Measurements from ENCODE around the gene TTC39B. TPM values are rescaled to one million over a fixed set of nuclear protein-coding genes. Genes with fewer than 3 reads are reported as not detected.
A peak's percentile ranks its signal among the peaks of the same experiment; 100 is the strongest.

The TTC39B gene
- total RNA-seq, 1 experiment from 2014 or later, result 8.0 TPM

- no peak for DNase-seq (ENCODE audit: low read depth, low spot score)
- in situ Hi-C loops (cut with HindIII; ENCODE audit: low pct_unique_long_range_greater_than_20kb, low sequenced_read_pairs), result no loop called here
Observed at GRCh38 chr9:15308511-15308910, 1.5 kb upstream of the TTC39B start.

DNA sequence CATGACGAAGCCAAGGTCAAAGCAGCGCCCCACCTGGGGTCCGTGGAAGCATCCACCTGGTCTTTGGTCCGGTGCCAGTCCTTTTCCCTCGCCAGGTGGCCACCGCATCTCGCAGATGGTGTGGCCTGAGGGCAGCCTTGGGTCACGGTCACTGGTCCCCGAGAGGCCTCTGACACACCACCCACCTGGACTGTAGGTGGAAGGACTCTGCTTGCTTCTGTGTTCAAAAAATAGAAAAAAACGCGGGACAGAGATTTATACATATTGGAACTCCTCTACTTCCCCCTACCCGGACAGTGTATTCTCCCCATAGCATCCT is 466 bp upstream of the TTC39B start:
- in situ Hi-C loops (cut with HindIII; ENCODE audit: low pct_unique_long_range_greater_than_20kb, low sequenced_read_pairs), result no loop called here
- DNase-seq (ENCODE audit: low read depth, low spot score), result no peak

DNA sequence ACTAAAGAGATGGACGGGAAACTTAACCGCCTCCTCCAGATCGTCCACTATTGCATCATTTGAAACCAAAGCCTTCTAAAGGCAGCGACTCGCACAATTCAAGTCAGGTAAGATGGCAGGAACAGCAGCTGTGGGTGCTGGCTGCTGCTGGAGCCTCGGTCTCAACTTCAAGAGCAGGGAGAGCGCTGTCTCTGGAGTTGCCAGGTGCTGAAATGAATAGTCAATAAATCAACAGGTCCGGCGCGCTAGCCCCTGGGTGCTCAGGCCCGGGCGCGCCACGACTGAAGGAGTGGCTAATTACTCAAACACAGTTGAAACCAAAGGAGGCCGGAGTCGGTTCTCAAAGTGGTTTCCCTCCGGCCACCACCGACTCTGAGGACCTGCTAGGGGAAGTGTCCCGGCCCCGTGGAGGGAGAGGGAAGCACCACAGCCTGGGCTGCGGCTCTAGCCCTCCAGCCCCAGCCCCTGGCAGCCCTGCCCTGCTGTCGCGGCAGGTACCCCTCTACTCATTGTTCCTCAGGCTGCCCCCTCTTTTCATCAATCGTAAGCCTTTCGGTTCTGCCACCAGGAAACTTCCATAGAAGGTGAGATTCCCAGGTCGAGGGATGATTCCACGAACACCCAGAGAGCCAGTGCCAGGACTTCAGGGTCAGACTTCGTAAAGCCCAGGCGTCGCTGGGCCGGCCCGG is 804 bp downstream of the TTC39B start:
- in situ Hi-C loops (cut with HindIII; ENCODE audit: low pct_unique_long_range_greater_than_20kb, low sequenced_read_pairs), result no loop called here
- DNase-seq (ENCODE audit: low read depth, low spot score), result peak; percentile 10

DNA sequence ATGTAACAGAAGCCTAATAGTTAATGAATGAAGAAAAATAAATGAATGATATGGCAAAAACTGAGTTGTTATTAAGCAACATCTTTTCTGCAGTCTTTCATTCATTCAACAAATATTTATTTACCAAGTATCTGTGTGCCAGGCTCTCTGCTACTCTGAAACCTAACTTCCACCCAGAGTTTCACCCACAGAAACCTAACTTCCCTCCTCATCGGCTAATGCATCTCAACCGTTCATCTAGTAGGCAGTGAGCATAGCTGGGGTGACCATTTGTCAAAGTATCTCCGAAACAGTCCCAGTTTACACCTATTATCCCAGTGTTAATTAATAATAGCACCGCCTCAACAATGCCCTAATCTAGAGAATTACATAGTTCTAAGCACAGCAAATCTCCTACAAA is 1.5 kb downstream of the TTC39B start:
- in situ Hi-C loops (cut with HindIII; ENCODE audit: low pct_unique_long_range_greater_than_20kb, low sequenced_read_pairs), result no loop called here

GRCh38 chr9:15304632-15305031 is 2.4 kb downstream of the TTC39B start:
- in situ Hi-C loops (cut with HindIII; ENCODE audit: low pct_unique_long_range_greater_than_20kb, low sequenced_read_pairs), result no loop called here
- peak; percentile 21 for DNase-seq (ENCODE audit: low read depth, low spot score)

More for the DNA sequence above, 1.5 kb downstream of the TTC39B start:
- no peak for DNase-seq (ENCODE audit: low read depth, low spot score)

GRCh38 chr9:15300218-15300617 is 6.8 kb downstream of the TTC39B start:
- no peak for DNase-seq (ENCODE audit: low read depth, low spot score)
- in situ Hi-C loops (cut with HindIII; ENCODE audit: low pct_unique_long_range_greater_than_20kb, low sequenced_read_pairs), result no loop called here

DNA sequence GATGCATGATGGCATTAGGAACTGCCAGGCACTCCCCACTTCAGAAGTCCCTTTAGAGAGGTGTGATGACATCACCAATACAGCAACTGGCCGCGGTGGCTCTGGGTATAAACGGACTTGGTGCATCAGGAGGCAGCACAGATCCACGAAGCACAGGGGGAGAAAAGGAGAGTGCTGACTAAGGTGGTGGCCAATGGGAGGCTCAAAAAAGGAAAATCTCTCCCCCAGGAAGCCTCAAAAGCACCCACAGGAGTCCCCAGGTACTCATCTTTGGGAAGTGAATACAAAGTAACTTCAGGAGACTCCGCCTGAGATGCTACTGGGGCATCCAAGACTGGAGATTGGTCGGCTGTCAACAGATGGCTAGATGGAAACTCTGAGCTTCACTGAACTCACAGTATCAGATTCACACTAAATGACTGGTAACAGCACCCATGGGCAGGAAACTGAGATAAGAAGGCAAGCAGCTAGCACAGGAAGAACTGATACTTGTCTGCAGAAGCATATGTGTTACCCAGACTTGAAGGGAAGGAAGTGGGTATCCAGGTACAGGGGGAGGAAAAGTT is 7.6 kb downstream of the TTC39B start:
- in situ Hi-C loops (cut with HindIII; ENCODE audit: low pct_unique_long_range_greater_than_20kb, low sequenced_read_pairs), result no loop called here
- no peak for DNase-seq (ENCODE audit: low read depth, low spot score)

DNA sequence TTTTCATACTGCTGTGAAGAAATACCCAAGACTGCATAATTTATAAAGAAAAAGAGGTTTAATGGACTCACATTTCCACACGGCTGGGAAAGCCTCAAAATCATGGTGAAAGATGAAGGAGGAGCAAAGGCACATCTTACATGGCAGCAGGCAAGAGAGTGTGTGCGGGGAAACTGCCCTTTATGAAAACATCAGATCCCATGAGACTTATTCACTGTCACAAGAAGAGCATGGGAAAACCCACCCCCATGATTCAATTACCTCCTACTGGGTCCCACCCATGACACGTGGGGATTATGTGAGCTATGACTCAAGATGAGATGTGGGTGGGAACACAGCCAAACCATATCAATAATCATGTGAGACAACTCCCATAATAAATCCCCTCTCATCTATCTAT is 8.7 kb downstream of the TTC39B start:
- in situ Hi-C loops (cut with HindIII; ENCODE audit: low pct_unique_long_range_greater_than_20kb, low sequenced_read_pairs), result no loop called here
- DNase-seq (ENCODE audit: low read depth, low spot score), result peak; percentile 24

DNA sequence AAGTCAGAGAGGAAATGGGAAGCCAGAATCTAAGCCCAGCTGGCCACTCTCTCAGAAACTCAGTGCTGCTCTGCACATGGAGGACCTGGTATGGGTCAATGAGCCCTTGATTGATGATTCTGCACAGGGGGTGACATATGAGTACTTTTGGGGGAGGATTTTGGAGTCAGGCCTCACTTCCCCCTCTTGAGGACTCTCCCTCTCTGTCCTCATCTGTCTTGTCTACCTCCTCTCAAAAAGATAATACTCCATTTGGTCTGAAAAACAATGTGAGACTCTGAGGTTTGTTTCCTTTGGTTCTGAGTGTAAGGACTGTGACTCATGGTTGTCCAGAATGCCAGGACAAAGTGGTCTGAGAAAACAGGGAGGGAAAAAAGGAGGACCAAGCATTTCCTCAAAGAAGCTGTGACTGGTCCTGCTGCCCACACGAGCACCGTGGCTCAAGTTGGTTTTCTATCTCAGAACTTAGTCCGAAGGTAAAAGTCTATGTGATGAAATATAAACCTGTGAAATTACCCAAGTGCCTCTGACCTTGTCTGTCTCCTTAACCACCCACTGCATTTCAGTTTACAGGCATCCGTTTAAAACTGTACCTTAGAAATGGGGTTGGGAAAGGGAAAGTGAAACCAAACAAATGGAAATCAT is 11.1 kb downstream of the TTC39B start:
- peak; percentile 38 for DNase-seq (ENCODE audit: low read depth, low spot score)
- in situ Hi-C loops (cut with HindIII; ENCODE audit: low pct_unique_long_range_greater_than_20kb, low sequenced_read_pairs), result no loop called here

DNA sequence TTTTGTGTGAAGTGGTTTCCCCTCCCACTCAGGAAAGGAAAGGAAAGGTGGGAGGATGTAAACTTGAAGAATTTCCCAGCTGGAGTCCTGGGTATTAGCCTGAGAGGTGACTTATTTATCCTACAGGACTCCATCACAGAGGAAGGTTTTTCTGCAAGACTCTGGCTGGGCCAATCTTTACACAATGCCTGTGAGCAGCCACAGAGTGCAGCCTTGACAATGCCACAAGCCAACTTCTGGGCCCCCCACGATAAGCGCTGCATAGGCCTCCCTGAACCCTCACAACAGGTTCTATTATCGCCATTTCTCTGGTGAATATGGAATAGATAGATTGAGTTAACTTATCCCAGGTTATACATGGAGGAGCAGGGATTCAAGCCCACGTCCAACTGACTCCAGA is 12.4 kb downstream of the TTC39B start:
- in situ Hi-C loops (cut with HindIII; ENCODE audit: low pct_unique_long_range_greater_than_20kb, low sequenced_read_pairs), result no loop called here

GRCh38 chr9:15293804-15294316 is 13.2 kb downstream of the TTC39B start:
- in situ Hi-C loops (cut with HindIII; ENCODE audit: low pct_unique_long_range_greater_than_20kb, low sequenced_read_pairs), result no loop called here
- DNase-seq (ENCODE audit: low read depth, low spot score), result no peak

More for the DNA sequence above, 12.4 kb downstream of the TTC39B start:
- DNase-seq (ENCODE audit: low read depth, low spot score), result no peak

DNA sequence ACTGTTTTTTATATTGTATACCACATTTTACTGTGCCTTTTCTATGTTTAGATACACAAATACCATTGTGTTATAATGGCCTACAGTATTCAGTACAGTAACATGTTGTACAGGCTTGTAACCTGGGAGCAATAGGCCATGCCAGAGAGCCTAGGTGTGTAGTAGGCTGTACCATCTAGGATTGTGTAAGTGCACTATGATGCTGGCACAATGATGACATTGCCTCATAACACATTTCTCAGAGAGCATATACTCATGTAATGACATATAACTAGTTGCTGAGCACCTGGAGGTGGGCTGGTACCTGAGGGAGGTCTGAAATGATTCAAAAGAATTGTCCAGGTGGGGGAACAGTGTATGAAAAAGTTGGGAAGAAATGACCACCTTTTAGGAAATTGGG is 13.9 kb downstream of the TTC39B start:
- in situ Hi-C loops (cut with HindIII; ENCODE audit: low pct_unique_long_range_greater_than_20kb, low sequenced_read_pairs), result no loop called here
- DNase-seq (ENCODE audit: low read depth, low spot score), result no peak

- in situ Hi-C loops (cut with HindIII; ENCODE audit: low pct_unique_long_range_greater_than_20kb, low sequenced_read_pairs), result no loop called here
- DNase-seq (ENCODE audit: low read depth, low spot score), result no peak
Observed at GRCh38 chr9:15289603-15290002, 17.4 kb downstream of the TTC39B start.

GRCh38 chr9:15287309-15287708 is 19.7 kb downstream of the TTC39B start:
- DNase-seq (ENCODE audit: low read depth, low spot score), result no peak
- in situ Hi-C loops (cut with HindIII; ENCODE audit: low pct_unique_long_range_greater_than_20kb, low sequenced_read_pairs), result no loop called here

DNA sequence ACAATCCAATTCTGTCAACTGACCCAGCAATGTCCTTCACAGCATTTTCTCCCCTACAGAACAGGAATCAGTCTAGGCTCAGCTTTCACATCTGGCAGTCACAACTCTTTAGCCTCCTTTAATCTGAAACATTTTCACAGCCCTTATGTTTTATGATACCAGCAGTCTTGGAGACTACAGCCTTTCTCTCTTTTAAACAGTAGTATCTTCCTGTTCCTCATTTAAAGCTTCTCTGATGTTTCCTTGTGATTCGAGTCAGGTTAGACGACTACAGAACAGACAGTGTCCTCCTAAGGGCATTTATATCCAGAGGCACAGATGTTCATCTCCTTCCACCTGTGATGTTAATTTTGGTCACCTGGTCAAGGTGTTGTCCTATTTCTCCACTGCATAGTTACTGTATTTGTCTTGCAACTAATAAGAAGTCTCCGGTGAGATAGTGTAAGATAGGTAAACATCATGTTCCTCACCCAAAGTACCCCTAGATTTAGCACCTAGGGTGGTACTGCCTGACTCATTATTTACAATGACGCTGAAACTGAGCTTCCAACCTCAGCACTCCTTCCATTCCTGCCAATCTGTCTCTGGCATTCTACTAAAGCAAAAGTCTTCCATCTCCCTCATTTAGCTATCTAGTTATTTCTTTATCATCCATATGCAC is 20.7 kb downstream of the TTC39B start:
- in situ Hi-C loops (cut with HindIII; ENCODE audit: low pct_unique_long_range_greater_than_20kb, low sequenced_read_pairs), result no loop called here
- DNase-seq (ENCODE audit: low read depth, low spot score), result no peak

- in situ Hi-C loops (cut with HindIII; ENCODE audit: low pct_unique_long_range_greater_than_20kb, low sequenced_read_pairs), result no loop called here
Observed at GRCh38 chr9:15282567-15283285, 24.3 kb downstream of the TTC39B start.

DNA sequence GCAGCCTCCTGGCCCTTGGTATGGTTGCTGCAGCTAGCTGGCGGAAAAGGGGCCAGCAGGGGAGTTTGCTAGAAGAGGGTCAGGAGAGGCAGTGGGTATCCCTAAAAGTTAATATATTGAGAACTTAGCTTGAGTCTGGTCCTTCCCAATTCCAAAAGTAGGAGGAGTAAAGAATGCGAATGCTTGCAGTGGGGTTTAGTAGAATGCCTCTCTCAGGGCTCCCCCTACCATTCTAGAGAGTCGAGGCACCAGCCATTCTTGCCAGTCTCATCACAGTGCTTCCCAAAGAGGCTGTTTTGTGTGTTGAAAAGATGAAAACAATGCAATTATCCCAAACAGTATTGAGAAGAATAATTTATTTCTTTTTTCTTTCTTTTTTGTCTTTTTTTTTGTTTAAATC is 26.4 kb downstream of the TTC39B start:
- in situ Hi-C loops (cut with HindIII; ENCODE audit: low pct_unique_long_range_greater_than_20kb, low sequenced_read_pairs), result no loop called here
- DNase-seq (ENCODE audit: low read depth, low spot score), result no peak

More at GRCh38 chr9:15282567-15283285, 24.3 kb downstream of the TTC39B start:
- no peak for DNase-seq (ENCODE audit: low read depth, low spot score)

DNA sequence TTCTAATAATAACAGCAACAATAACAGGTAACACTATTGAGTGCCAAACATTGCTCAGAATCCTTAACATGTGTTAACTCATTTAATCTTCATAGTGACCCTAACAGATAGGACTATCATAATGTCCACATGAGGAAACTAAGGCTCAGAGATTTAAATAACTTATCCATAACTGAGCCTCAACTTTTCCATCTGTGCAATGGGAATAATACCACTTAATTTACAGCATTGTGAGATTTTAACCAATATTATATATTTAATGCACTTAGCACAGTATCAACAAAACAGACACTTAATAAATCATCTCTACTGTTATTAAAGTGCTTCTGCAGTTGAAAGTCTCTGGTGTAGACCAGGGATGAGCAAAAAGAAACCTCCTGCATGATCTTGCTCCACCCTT is 28.2 kb downstream of the TTC39B start:
- DNase-seq (ENCODE audit: low read depth, low spot score), result no peak
- in situ Hi-C loops (cut with HindIII; ENCODE audit: low pct_unique_long_range_greater_than_20kb, low sequenced_read_pairs), result no loop called here
